Measurements from ENCODE around the gene FOXP1. TPM values are rescaled to one million over a fixed set of nuclear protein-coding genes. Genes with fewer than 3 reads are reported as not detected.

FOXP1 gene
- polyA plus RNA-seq, 1 donor (not counting 4 experiments of a cell fraction or from before 2014, with no cell fraction given) = 14.6 TPM

DNA sequence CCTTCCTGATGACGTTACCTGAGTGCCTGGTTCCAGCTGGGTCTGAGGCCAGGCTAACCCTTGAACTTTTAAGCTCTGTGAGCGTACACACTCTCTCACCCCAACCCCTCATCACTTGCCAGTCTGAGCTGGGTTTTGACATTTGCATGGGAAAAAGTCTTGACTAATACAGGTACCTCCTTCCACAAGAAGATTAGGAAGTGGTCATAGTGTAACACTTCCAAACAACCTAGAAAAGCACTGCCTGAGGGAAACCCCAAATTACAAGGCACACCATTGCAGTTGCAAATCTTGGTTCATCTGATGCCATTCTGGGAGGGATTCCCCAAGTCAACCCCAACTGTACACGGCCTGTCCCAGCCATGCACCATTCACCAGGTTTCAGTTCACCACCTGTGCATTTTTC is 499.8 kb downstream of the FOXP1 start:
- Histone ChIP-seq H4K20me1 (ENCODE audit: control insufficient read depth, extremely low read depth, insufficient read depth, low read length) (no peaks in the 10 kb centered on the region), H3K79me2 (ENCODE audit: control insufficient read depth, insufficient read depth, low read length) (no peaks in the 10 kb centered on the region), H2AFZ (ENCODE audit: control insufficient read depth, low read length) (no peak overlapping the region), H3K9me3 (ENCODE audit: control insufficient read depth, low read depth, low read length) (no peaks in the 10 kb centered on the region), H3K4me2 (ENCODE audit: control insufficient read depth, extremely low read depth, insufficient read depth, low read depth, low read length) (no peak overlapping the region), H3K9ac (ENCODE audit: control insufficient read depth, extremely low read depth, insufficient read depth, low read length) (no peak overlapping the region), H3K27ac (ENCODE audit: control insufficient read depth, insufficient read depth, low read length) (no peak overlapping the region), H3K9me1 (ENCODE audit: control insufficient read depth, extremely low read depth, insufficient read depth, low read length) (no peaks in the 10 kb centered on the region), H3K4me3 (ENCODE audit: control insufficient read depth in 2 of 3, extremely low read depth in 1 of 3, insufficient read depth in 2 of 3, low read depth in 1 of 3, low read length in 3 of 3) (no peak overlapping the region), H3K27me3 (ENCODE audit: control insufficient read depth, extremely low read depth, insufficient read depth, low read length) (no peaks in the 10 kb centered on the region), H3K4me1 (ENCODE audit: control insufficient read depth, extremely low read depth, insufficient read depth, low read length) (no peaks in the 10 kb centered on the region), H3K36me3 (ENCODE audit: control insufficient read depth in 2 of 2, extremely low read depth in 1 of 2, insufficient read depth in 2 of 2, low read length in 2 of 2) (no peaks in the 10 kb centered on the region)
- DNase-seq (ENCODE audit: low read depth, low spot score) (no peak), FAIRE-seq (no peak)
- TF ChIP-seq, protein P1, sequence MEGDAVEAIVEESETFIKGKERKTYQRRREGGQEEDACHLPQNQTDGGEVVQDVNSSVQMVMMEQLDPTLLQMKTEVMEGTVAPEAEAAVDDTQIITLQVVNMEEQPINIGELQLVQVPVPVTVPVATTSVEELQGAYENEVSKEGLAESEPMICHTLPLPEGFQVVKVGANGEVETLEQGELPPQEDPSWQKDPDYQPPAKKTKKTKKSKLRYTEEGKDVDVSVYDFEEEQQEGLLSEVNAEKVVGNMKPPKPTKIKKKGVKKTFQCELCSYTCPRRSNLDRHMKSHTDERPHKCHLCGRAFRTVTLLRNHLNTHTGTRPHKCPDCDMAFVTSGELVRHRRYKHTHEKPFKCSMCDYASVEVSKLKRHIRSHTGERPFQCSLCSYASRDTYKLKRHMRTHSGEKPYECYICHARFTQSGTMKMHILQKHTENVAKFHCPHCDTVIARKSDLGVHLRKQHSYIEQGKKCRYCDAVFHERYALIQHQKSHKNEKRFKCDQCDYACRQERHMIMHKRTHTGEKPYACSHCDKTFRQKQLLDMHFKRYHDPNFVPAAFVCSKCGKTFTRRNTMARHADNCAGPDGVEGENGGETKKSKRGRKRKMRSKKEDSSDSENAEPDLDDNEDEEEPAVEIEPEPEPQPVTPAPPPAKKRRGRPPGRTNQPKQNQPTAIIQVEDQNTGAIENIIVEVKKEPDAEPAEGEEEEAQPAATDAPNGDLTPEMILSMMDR (optimal IDR thresholded peaks at IDR 0.05 in 1 of 3, IDR thresholded peaks at IDR 0.05 in 1 of 3, conservative IDR thresholded peaks at IDR 0.05 in 1 of 3; ENCODE audit: extremely low read depth in 1 of 3, insufficient read depth in 2 of 3, low read length in 3 of 3) = no peak
- TF ChIP-seq EZH2 (IDR thresholded peaks at IDR 0.05; ENCODE audit: low read length) = no peak
- dilution Hi-C loops (cut with MboI; ENCODE audit: extremely low pct_ligation_motif_present, low sequenced_read_pairs) = no loop called here

DNA sequence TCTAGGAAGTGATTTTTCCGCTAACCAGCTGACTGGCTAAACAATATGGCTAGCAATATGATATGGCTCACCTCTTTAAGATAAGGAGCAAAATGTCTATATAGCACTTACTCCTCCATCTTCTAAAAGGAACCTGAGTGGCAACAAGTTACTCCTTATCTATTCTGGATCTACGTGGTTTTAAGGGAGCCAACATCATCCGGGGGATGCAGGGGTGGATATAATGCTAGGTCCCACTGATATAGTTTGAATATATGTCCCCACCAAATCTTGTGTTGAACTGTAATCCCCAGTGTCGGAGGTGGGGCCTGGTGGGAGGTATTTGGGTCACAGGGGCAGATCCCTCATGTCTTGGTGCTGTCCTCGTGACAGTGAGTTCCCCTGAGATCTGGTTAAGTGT is 500.7 kb downstream of the FOXP1 start:
- Histone ChIP-seq H3K79me2 (ENCODE audit: control insufficient read depth, insufficient read depth, low read length) (no peaks in the 10 kb centered on the region), H3K9me3 (ENCODE audit: control insufficient read depth, low read depth, low read length) (no peaks in the 10 kb centered on the region), H3K27ac (ENCODE audit: control insufficient read depth, insufficient read depth, low read length) (no peak overlapping the region), H3K9me1 (ENCODE audit: control insufficient read depth, extremely low read depth, insufficient read depth, low read length) (no peaks in the 10 kb centered on the region), H3K4me2 (ENCODE audit: control insufficient read depth, extremely low read depth, insufficient read depth, low read depth, low read length) (no peak overlapping the region), H3K36me3 (ENCODE audit: control insufficient read depth in 2 of 2, extremely low read depth in 1 of 2, insufficient read depth in 2 of 2, low read length in 2 of 2) (no peaks in the 10 kb centered on the region), H3K27me3 (ENCODE audit: control insufficient read depth, extremely low read depth, insufficient read depth, low read length) (no peaks in the 10 kb centered on the region), H3K4me1 (ENCODE audit: control insufficient read depth, extremely low read depth, insufficient read depth, low read length) (no peaks in the 10 kb centered on the region), H2AFZ (ENCODE audit: control insufficient read depth, low read length) (no peak overlapping the region), H4K20me1 (ENCODE audit: control insufficient read depth, extremely low read depth, insufficient read depth, low read length) (no peaks in the 10 kb centered on the region), H3K4me3 (ENCODE audit: control insufficient read depth in 2 of 3, extremely low read depth in 1 of 3, insufficient read depth in 2 of 3, low read depth in 1 of 3, low read length in 3 of 3) (no peak overlapping the region), H3K9ac (ENCODE audit: control insufficient read depth, extremely low read depth, insufficient read depth, low read length) (no peak overlapping the region)
- dilution Hi-C loops (cut with MboI; ENCODE audit: extremely low pct_ligation_motif_present, low sequenced_read_pairs) = no loop called here
- TF ChIP-seq, protein P1 (optimal IDR thresholded peaks at IDR 0.05 in 1 of 3, IDR thresholded peaks at IDR 0.05 in 1 of 3, conservative IDR thresholded peaks at IDR 0.05 in 1 of 3; ENCODE audit: extremely low read depth in 1 of 3, insufficient read depth in 2 of 3, low read length in 3 of 3) = no peak
- TF ChIP-seq EZH2 (IDR thresholded peaks at IDR 0.05; ENCODE audit: low read length) = no peak
- DNase-seq (ENCODE audit: low read depth, low spot score) = no peak
- FAIRE-seq = no peak

Data from keratinocyte (primary cell).